EH (cell line): ENCODE data around the gene ZNF132.
"Not testable (repeated sequence)": the region's sequence is repeated elsewhere in the genome, so short reads cannot be mapped to it uniquely, and the experiment has no call there.

Source experiments
- DNase-seq: peaks from one replicate; pipeline ENCODE4 v3.0.0-alpha.2; 2015; ENCODE audit warnings: low read depth

The ZNF132 gene

DNA sequence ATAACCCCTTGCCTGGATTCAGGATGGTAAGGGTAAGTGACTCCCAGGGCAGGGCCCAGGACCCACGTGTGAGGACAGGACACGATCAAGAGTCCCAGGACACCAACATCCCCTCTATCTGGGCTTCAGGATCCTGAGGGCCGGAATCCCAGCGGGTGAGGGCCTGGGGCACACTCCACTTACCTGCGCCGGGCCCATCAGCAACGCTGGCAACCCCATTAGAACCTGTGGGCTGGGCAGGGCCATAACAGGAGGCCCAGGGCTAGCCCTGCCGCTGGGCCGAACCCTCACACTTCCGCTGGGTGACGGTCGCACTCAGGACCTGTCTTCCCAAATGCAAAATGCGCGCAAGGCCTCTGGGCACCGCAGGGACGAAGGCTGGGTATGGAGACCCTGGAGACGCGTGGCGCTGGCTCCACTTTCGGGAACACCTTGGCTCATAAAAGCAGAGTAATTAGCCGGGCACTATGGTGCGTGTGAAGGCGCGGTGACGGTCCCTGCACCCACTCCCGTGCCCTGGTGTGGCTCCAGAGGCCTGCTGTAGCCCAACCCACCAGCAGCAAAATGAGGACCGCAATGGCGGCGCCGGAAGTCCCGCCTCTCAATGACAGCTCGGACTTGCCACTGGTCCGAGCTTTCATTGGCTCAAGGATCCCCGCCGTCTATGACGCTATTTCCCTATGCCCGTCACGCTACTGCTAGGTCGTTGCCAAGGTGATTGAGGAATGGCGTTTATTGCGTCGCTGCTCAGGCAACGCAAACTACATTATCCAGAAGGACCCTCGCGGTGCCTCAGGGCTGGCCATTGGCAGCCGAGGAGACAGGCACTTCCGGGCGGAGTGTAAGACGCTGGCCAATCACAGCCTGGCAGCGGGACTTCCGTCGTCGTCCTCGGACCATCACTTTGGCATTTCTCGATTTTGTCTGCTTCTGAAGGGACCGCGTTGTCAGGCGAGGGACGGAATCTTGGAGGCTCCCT lies at the start of gene ZNF132:
TSS of gene ZNF132 (minus strand) at position 578 of the 979 bp plus-strand sequence. CDS start at position 246, 332 bp downstream.
- DNase-seq = peak; percentile 100

DNA sequence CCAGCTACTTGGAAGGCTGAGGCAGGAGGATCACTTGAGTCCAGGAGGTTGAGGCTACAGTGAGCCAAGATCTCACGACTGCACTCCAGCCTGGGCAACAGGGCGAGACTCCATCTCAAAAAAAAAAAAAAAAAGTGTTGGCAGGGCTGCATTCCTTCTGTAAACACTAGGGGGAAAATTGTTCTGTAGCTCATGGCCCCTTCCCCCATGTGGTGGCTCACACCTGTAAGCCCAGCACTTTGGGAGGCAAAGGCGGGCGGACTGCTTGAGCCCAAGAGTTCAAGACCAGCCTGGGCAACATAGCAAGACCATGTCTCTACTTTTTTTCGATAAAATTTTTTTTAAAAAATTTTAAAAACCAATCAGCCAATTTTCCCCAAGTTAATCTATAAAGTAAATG lies 44.4 kb upstream of the ZNF132 start:
- DNase-seq = not testable (repeated sequence)

DNA sequence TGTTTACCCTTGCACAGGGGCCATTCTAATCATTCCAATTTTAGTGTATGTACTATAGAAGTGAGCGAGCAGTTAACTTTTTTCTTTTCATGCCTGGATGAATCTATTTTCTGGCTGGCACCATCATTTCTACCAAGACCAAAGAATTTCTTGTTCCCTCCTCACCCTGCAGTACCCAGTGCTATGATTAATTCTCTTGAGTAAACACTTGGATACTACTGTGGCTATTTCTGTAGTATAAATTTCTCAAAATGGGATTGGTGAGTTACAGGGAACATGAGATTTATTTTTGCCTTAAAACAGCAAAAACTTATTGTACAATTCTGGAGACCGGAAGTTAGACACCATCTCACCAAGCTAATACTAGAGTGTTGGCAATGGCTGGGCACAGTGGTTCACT lies 43.8 kb upstream of the ZNF132 start:
- no peak for DNase-seq

DNA sequence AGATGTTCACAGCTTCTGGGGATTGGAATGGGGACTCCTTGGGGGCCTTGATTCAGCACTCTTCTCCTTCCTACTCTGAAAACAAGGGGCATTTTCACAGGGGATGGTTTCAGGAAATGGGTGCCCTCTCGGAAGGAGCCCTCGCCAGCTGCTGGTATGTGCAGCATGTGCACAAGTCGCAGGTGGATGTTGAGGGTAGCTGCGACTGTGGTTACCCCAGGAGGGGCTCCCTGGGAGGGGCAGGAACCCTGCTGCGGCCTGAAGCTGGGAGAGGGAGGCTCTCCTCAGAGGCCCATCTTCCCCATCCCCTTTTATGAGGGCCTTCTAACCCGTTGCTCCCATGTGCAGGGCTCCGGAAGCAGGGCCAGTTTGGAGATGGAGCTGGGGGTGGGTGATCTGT lies 42.4 kb upstream of the ZNF132 start:
- no peak for DNase-seq

DNA sequence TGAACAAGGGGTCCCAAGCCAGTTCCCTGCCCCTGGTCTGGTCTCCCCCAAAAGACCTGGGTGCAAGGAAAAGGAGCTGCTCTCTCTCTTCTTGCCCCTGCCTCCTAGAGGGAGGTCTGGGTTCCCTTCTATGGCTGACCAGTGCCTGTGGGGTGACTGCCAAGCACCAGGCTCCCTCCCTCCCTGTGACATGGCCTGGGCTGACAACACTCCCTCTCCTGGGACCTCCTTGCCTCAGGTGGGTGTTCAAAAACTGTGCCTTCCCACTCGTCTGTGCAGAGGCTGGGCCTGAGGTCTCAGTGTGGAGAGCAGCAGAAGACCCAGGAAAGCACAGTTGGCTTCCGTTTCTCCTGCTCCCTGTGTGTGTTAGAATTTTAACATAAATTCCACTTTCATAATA lies 40.9 kb upstream of the ZNF132 start:
- DNase-seq = no peak

DNA sequence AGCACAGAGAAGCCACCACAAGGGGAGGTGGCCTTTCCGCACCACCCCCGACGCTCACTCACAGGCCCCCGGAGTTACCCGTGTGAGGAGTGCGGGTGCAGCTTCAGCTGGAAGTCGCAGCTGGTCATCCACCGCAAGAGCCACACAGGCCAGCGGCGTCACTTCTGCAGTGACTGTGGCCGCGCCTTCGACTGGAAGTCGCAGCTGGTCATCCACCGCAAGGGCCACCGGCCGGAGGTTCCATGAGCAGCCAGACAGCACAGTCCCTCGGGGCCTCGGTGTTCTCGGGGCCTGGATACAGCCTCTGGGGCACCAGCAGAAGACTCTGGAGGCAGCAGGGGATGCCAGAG lies 40.5 kb upstream of the ZNF132 start:
- DNase-seq = no peak

DNA sequence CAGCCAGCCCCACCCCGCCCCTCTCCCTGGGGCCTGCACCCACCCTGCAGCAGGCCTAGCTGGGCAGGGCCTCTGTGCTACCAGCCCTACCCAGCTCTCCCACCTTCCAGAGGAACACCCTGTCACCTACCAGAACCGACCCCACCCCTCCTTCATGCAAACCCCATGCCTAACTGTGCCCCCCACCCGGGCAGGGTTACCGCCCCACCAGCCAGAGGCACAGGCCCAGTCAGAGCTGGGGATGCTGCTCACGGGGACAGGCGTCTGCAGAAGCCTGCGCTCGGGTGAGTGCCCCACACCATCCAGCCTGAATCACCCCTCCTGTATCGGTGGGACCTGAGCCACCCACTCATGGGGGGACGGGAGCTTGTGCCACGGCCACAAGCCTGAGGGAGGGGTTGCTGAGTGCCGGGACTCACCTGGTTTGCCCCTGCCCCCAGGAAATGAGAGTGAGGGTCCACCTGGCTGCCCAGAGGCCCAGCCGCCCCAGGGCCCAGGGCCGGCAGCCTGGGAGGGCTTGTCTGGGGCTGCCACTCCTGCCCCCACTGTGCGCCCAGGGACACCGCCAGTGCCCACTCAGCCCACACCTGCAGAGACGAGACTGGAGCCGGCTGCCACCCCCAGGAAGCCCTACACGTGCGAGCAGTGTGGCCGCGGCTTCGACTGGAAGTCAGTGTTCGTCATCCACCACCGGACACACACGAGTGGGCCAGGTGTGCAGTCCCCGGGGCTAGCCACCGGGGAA lies 40.0 kb upstream of the ZNF132 start:
- DNase-seq = no peak

DNA sequence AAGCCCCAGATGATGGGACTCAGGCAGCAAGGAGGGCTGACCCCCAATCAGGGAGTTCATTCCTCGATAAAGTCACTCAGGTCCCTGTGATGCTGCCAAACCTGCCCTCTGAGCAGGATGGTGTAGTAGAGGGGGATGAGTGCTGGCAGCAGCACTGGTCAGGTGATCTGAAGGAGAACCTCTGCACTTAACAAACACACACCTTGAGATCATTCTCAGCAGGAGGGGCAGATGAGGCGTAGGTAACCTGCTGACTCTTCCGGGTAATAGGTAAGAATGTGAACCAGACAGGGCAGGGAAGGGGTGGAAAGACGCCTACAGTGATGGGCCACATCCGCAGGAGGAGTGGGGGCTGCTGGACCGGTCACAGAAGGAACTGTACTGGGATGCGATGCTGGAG lies 39.4 kb upstream of the ZNF132 start:
- DNase-seq = no peak

DNA sequence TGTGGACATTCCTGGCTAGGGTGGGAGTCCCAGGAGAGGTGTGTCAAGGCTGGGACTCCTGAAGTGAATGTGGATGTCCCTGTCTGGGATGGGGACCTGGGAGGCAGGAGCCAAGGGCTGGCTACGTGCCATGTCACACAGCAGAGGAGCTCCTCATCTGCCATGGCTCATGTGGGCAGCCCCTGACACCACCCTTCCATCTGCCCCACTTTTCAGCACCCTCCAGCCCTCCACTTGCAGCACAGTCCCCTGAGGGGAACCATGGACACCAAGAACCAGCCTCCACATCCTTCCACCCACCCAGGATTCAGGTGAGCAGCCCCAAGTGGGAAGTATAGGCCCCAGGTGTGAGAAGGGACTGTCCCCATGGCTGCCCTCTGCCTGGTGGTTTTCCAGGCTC lies 37.9 kb upstream of the ZNF132 start:
- no peak for DNase-seq

DNA sequence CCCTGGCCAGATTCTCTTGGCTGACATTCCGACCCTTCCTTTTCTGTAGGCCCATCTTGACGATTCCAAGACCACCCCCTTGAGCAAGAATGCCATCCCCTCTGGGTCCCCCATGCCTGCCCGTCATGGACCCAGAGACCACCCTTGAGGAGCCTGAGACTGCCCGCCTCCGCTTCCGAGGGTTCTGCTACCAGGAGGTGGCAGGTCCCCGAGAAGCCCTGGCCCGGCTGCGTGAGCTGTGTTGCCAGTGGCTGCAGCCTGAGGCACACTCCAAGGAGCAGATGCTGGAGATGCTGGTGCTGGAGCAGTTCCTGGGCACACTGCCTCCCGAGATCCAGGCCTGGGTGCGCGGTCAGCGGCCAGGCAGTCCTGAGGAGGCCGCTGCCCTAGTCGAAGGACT lies 37.2 kb upstream of the ZNF132 start:
- DNase-seq = no peak

DNA sequence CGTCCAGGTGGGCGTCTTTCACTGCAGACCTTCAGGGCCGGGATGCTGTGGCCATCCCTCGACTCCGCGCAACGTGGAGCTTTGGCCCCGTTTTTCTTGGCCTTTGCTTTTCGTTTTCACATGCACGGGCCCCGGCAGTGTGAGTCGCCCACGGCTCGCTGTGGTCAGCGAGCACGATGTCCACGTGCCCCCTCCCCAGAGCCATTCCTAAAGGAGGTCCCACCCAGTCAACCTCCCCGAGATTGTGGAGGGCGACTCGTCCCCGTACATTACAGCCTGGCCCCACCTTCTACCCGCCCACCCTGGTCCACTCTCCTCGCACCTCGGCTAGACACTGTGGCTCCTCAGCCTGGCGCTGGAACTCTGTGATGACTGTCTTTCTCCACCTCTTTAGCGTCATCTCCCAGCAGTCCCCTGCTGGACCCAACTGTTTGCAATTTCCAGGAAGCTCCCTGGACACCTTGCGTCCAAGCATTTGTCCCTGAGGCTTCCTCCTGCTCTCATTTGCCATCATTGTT lies 36.6 kb upstream of the ZNF132 start:
- peak; percentile 47 for DNase-seq

DNA sequence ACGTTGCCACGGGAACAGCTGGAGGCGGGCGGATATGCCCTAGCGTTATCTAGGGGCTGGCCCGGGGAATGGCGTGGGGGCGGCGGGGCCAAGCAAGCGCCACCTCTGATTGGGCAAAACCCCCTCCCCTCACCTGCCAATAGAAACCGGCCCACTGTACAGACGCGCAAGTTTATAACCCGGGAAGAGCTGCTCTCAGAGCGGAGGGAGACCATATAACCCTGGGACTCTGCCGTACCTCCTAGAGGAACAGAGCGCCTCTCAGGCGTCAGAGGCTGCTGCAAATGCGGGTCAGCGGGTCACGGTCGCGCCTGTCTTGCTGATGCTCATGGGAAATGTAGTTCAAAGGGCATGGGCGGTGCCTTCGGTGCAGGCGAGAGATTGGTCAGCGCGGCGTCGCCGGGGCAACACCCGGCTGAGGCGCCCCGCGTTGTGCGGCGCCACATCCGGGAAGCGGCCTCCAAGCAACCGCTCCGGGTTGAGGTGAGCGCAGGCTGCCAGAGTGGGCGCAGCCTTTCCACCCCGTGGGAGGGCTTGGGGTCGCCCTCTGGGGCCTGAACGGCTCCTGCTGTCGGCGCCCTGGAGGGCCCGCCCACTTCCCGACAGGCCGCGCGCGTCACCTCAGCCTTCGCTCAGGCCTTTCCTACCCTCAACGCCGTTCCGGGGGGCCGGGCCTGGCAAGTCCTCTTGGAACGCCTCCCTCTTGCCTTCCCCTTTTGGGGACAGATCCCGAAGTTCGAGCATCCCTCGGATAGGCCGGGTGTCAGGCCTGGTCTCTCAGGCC lies 36.0 kb upstream of the ZNF132 start, which contains the start of gene ZNF446:
TSS of gene ZNF446 (plus strand) at position 639 of the 784 bp plus-strand sequence. CDS start 867 bp downstream, outside the sequence.
- peak; percentile 98 for DNase-seq

DNA sequence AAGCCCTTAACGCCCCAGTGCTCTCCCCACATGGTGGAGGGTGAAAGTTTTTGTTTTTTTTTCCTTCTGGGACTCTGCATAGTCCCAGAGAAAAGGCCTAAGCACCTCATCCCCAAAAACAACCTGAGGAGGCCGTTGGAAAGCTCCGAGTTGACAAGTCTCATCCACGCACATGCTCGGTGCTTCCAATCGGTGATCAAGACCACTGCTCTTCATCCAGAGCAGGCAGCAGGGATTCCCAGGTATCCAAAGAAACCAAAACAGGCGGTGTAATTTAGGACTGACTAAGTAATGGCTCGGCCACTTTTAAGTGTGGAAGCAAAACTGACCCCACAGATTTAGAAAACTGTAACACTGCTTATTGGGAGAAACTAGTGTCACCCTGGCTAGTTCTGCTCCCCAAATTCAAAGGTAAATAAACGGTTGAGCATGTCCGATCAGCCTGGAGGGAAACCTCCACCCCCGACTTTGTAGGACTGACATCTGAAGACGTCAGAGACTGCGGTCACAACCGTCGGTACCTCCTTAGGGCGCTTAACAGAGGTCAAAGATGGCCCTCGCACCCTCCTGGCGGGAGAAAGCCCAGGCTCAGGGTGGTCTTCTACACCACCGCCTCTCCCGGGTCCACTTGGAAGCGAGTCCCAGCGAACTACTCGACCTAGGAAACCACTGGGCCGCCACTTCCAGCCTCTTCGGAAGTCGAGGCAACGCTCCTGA lies 35.2 kb upstream of the ZNF132 start:
- DNase-seq = no peak

DNA sequence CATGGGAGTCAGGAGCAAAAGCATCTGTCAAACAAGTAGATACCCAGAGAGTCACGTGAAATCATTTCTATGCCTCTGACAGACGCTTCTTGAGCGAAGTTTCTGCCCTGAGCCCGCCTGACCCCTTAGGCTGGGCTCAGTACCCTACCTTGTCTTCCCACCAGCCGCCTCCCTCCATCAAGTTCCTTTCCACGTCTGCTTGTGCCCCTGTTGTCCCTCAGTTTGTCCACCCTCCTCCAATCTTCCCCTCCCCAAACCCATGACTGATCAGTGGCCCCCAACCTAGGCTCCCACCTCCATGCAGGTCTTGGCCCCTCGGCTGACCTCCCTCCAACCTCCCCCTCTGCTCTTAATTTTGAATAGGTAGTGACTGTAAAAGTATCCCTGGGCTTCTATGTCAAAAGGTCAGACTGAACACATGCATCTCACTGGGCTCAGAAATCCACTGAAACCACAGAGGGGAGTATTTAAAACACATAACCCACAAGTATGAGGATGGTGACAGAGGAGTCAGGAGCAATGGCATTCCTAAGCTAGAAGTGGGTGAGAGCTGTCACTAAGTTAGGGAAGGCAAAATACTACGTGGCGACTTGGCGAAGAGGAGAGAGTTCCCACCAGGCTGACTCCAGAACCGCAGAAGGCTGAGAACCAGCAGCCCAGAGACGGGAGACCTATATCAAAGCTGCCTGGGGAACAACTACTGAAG lies 34.5 kb upstream of the ZNF132 start:
- peak; percentile 84 for DNase-seq

DNA sequence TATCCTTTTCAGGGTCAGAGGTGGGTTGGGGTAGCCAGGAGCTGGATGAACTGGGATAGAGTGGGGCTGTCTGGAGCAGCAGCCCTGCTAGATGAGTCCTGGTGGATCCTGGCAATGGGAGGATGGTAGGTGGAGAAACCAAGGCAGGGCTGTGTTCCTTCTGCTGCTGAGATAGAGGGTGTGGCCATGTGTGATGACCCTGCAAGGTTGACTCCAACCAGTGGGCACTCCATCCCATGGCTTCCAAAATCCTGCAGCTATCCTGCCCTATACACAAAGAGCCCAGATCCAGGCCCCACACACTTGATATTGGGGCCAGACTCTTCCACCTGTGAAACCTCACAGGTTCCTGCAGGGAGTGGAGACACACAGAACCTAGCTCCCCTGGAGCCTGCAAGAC lies 33.8 kb upstream of the ZNF132 start:
- DNase-seq = no peak

DNA sequence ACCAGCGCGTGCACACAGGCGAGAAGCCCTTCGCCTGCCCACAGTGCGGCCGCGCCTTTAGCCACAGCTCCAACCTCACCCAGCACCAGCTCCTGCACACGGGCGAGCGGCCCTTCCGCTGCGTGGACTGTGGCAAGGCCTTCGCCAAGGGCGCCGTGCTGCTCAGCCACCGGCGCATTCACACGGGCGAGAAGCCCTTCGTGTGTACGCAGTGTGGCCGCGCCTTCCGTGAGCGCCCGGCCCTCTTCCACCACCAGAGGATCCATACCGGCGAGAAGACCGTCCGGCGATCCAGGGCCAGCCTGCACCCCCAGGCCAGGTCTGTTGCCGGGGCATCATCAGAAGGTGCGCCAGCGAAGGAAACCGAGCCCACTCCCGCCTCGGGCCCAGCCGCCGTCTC lies 31.8 kb upstream of the ZNF132 start:
- DNase-seq = no peak

DNA sequence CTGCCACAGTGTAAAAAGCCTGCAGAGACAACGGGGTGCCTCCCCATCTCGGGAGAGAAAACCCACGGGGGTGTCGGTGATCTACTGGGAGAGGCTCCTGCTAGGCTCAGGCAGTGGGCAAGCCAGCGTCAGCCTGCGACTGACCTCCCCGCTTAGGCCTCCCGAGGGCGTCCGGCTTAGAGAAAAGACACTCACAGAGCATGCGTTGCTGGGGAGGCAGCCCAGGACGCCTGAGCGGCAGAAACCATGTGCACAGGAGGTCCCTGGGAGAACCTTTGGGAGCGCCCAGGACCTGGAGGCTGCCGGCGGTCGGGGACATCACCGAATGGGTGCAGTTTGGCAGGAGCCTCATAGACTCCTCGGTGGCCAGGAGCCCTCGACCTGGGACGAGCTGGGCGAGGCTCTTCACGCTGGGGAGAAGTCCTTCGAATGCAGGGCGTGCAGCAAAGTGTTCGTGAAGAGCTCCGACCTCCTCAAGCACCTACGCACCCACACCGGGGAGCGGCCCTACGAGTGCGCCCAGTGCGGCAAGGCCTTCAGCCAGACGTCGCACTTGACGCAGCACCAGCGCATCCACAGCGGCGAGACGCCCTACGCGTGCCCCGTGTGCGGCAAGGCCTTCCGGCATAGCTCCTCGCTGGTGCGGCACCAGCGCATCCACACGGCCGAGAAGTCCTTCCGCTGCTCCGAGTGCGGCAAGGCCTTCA lies 31.0 kb upstream of the ZNF132 start:
- DNase-seq = not testable (repeated sequence)

DNA sequence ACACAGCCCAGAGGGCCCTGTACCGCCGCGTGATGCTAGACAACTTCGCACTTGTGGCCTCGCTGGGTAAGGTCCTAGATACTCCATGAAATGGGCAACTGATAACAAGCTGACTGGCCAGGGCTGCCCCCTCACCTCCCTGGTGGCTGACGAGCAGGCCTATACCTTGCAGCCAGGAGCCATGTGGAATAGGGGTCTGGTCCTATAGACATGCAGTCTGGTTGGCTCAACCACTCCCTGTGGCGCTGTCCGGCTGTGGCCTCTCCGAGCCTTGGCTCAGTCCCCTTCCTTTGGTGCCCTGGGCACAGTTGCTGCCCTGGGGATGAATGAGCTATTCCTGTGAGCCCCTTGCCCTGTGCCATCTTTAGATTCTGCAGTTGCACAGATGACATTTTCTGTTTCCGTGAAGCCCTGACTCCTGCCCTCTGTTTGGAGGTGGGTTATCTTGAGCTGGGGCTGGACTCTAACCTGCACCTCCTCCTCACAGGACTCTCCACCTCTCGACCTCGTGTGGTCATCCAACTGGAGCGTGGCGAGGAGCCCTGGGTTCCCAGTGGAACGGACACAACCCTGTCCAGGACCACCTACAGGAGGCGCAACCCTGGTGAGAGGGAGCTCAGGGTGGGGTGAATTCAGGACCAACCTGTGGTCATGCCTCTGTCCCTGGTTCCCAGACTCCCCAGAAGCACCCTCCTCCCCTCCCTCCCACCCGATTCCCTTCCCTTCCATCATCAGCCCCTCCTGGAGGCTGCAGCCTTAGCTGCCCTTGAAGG lies 29.5 kb upstream of the ZNF132 start:
- no peak for DNase-seq

DNA sequence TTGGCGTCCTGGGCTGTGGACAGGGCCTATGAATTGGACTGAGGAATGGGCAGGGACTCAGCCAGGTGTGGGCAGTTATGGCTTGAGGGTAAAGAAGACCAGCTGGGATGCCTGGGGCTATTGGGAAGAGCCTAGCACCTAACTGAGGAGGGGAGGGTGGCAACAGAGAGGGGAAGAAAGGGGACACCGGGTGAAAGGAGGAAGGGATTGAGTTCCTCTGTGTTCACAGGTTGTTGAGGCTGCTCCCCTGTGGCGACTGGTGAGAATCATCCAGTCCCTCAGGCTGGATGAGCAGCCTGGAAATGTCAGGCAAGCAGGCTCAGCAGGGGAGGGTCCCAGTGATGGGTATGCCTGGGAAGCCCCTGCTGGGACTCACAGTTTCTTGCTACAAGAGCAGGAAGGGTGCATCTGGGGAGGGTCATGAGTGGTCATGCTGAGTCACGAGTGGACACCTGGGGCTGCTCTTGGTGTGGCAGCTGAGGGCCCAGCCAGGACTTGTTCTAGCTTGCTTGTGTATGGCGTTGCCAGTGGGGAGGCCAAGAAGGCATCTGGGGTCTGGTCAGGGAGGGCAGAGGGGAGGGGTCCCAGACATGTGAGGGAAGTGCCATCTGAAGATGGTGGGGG lies 28.4 kb upstream of the ZNF132 start:
- no peak for DNase-seq
